Activated T-cell treated with anti-CD3 and anti-CD28 coated beads for 4 hours (primary cell): ENCODE measurements around the gene NTRK2.

Source experiments
- DNase-seq: peaks from one replicate; pipeline ENCODE4 v3.0.0-alpha.2; 2020

The NTRK2 gene

GRCh38 chr9:84785792-84786547 is 116.4 kb downstream of the NTRK2 start:
- no peak for DNase-seq

- DNase-seq, result no peak
These were observed 119.4 kb downstream of the NTRK2 start for GRCh38 chr9:84788803-84789462.

- no peak for DNase-seq
These were observed 119.9 kb downstream of the NTRK2 start for GRCh38 chr9:84789463-84789830.

DNA sequence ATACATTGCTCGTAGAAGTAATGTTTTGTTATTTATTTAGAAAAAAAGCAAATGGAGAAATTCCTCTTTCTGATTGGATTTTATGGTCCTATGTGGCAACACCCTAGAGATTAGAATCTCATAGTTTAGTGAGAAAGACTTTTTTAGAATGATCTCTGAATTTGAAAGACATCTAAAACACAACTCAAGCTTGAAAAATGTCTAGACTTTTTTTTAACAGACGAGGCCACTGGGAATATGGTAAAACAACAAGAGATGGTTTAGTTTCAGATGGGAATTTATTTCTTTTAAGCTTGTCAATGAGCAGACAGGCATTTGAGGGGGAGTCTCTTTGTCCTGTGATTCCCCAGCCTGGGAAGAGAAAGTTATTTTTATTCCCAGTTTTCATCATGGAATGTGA is 122.1 kb downstream of the NTRK2 start:
- no peak for DNase-seq

GRCh38 chr9:84793251-84793650 is 123.7 kb downstream of the NTRK2 start:
- no peak for DNase-seq

DNA sequence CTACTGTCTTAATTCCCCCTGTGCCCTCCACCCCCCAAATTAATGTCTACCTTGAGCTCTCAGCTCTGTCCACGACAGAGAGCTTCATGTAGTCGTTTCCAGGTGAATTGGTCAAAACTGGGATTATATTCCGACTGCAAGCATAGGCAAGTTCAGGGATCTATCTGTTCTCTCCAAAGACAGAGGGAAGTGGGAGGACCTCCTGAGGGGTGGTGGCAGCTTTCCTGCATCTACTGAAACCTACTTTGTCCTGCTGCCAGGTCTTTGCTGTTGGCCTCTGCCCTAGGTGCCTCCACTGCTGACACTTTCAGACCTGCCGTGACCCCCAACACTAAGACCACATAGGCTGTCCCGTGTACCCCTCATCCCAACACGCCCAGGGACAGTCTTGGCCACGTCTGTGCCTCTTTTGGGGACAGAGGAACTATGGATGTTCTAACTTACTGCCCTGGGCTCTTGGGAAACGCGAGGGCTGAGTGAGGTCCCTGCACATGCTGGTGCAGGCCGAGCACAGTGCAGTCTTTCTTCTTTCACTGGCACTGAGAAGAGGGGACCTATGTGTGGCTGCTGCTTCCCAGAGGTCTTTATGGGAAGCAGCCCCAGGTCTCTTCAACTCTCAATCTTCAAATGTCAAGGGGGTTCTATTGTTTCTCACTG is 125.6 kb downstream of the NTRK2 start:
- DNase-seq, result no peak

DNA sequence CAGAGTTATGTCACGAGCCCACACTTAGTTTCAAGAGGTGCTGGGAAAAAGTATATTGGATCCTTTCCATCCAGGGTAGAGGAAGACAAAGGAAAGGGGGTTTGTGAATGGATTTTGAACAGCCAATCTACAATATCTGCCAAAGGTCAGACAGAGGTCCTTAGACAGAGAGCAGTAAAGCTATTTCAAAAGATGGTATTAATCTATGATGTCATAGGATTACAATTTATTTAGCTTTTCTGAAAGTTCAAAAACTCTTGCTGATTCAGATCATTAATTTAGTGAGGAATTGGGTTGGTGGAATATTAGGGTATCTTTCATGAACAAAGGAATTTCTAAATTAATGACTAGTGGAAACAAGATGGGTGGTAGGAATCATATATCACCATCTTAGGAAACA is 126.9 kb downstream of the NTRK2 start:
- no peak for DNase-seq

GRCh38 chr9:84799251-84799650 is 129.7 kb downstream of the NTRK2 start:
- DNase-seq, result no peak

DNA sequence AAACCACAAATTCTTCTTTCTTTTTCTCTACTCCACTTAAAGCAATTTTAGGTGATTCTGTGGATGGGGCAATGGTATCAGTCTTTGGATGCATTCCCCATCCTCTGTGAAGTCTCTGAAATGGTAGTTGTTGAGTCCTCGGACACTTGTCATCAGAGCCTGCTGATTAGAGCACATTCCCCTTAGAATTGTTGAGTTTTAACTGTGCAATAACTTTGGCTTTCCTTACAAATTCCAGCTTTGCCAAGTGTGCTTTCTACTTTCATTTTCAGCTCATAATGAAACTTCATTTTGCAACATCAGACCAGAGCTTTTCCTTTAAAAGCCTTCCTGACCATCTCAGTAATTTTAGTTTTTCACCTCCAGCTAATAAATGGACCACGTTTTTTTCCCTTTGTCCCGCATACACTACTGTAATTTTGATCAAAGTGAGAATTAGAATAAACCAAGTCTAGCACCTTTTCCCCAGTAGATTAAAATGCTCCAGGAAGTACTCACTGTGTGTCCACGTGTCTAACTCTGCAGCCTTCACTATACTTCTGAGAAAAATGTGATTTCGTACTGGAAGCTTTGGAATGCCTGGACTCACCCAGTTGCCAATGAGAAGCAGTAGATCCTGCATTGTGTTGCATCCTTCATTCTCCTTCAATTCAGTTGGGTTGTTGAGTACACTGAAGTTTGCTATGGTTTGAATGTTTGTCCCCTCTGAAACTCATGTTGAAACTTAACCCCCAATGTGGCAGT is 135.6 kb downstream of the NTRK2 start:
- no peak for DNase-seq

GRCh38 chr9:84807431-84807830 is 137.9 kb downstream of the NTRK2 start:
- DNase-seq, result no peak

DNA sequence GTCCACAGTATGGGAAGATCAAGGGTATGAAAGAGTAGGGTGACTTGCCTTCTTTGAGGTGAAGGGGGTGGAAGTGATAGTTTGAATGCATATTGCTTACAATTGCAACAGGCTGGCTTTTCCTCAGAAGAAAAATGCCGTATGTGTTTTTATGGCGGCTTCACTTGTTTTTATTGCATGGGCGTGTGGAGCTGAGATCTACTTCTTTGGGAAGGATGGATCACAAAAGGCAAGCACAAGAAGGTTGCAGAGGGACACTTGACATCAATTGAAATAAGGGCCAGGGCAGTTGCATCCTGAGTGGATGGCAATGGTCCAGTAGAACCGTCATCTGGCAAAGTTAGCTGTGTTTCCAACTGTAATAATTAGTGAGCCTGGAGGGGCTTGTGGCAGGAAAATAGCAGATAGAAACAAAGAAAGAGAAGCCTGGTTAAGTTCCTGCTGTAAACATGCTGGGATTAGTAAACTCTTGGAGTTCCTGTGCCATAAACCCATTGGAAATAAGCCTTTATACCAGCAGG is 138.4 kb downstream of the NTRK2 start:
- DNase-seq, result no peak

DNA sequence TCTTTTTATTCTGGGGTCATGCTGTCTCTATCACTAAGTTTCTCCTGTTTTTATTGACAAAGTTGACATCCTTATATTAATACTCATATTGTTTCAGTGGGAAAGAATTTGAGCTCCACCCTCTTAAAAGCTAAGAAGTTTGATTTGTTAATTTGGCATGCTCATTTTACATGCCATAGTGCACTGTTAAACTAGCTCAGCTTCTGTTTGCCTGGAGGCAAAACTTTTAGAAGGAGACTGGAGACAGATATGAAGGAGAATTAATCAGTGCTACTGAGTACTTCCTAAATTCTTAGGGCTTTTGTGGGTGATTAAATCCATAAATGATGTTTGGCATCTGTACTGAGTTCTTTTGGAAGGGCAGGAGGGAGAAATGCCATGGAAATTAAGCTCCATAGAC is 138.9 kb downstream of the NTRK2 start:
- DNase-seq, result no peak

DNA sequence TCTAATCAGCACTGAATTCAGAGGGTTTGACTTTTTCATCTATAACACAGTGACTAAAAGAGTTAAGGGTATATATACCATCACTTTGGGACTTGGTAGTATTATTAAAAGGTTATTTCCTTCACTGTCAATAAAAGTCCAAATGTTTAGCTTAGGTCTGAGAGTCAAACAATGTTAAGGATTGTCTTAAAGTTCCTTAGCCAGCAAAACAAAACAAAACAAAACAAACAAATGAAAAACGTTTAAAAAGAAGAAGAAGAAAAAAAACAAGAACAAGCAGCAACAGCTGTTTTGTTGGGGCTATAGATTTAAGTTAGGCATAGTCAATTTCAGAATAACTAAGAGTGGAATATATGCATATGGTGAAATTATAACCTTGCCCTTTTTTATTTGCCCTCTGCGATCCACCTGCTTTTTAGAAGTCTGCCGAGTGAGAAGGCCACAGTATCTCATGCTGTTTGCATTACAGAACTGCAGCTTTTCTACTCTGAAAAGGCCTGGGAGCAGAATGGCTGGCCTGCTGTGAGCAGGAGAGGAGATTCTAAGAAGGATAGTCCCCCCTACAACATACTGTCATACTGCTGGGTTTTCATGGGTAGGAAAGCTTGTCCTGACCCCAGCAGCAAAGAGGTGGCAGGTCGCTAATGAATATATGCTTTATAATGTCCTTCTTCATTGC is 141.7 kb downstream of the NTRK2 start:
- no peak for DNase-seq

GRCh38 chr9:84811751-84812074 is 142.2 kb downstream of the NTRK2 start:
- DNase-seq, result no peak

- DNase-seq, result no peak
These were observed 142.8 kb downstream of the NTRK2 start for GRCh38 chr9:84812355-84812754.

DNA sequence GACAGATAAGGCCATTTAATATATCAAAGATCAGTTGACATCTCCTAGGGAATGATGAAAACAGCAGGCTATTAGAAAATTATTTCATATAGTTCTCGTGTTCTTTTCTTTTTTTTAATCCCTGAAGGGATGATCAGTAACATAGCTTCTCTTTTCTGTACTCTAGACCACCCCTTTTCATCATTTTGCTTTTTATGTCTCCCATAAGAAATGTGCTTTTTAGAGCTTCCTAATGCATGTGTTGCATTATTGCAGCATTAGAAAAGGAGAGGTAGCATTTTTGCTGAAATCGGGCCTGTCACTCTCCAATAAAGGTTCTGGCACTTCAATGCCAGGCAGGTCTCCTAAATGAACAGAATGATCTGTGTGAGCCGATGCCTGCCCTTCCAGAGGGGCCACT is 143.3 kb downstream of the NTRK2 start:
- DNase-seq, result no peak

DNA sequence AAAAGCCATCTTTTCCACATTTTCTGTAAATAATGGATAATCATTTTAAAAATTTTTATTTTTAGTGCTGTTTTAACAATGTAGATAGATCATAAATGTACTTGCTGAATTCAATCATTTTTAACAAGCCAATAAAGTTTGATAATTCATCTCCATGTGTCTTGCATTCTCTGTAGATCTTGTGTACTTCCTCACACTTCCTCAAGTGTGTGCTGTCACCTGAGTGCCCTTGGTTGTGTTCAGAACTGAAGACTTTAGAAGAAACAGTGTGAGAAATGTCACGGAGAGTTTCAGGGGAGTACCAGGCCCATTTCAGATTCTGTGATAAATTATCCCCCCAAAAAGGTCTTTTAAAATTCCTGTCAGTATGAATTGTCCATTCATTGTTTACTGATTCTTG is 146.0 kb downstream of the NTRK2 start:
- DNase-seq, result no peak

DNA sequence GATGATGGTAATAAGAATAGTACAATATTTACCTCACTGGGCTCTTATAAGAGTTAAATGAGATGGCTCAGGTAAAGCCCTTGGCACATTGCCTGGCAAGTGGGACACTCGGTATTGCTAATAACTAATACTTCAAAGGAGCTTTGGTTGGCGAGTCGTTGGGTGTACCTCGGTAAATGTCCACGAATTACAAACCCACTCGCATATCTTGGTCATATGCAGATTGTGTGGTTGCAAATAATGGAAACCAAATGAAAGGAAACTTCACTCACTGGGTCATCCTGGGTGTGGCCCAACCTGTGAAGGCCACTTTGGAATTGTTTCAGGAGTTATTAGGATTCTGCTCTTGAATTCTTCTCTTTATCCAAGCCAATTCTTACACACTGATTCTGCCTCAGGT is 147.5 kb downstream of the NTRK2 start:
- no peak for DNase-seq

GRCh38 chr9:84818791-84819190 is 149.3 kb downstream of the NTRK2 start:
- no peak for DNase-seq

DNA sequence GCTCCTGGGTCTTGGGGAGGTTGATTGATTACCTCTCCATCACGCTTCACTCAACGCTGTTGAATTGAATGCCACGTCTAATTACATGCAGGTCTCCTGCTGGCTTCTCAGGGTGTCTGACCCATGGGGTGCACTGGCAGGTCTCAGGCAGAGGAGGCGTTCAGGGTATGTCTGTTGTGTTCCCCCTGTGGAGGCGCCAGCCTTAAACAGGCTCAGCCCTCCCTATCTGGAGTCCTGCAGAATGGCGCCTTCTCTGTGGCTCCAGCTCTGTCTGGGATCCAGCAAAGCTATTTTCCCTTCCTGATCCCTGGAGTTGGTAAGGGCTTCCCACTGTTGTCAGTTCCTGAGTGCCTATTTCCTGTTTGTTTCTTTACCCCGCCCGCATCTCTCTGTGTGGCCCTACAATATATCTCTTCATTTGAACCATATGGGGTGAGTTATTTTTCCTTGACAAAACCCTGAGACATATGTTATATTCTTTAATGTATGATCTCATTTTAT is 150.0 kb downstream of the NTRK2 start:
- DNase-seq, result no peak

DNA sequence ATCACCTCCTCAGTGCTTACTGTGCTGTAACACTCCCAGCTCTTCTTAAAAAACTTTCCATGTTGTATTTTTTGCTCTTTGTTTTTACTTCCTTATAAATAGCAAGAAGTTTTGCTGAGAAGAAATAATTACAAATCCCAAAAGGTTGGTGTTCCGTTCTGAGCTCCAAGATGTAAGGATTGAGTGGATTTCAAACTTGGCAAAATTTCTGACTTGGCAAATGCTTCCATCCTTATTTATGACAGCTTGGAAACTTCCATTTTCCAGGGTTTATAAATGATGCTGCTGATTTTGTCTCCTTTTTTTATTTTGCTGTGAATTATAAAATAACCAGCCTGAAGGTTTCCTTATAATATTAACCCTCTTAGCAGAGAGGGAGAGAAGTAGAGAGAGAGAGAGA is 151.9 kb downstream of the NTRK2 start:
- DNase-seq, result no peak

DNA sequence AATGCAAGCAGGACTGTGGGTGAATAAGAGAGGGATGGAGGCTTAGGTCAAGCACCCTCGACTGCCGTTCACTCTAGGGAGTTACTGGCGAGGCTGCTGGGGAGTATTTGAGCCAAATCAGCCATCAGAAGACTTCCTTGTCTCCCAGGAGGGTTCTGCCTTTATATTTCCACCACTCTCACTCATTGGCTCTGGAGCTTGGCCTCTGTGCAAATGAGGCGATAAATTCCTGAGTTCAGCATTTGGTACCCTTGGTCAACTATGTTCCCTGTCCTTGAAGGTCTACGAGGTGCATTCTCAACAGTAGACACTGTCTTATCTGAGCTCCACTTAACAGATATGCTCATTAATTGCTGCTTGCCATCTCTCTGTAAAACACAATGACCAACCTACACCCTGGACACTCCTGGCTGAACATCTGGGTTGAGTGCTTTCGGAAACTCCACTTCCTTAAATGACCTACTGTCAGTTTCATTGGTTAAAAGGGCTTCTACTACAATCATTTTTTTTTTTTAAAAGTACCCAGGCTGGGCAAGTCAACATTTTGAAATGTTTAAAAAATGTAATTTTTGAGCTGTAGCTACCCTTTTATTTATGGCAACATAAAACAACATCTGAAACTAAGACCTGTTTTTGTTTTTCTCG is 153.2 kb downstream of the NTRK2 start:
- DNase-seq, result no peak
